Measurements from ENCODE around the gene PRDM12.
A peak's percentile ranks its signal among the peaks of the same experiment; 100 is the strongest.

Gene PRDM12

GRCh38 chr9:130664251-130665028 lies at the start of gene PRDM12:
TSS of gene PRDM12 (plus strand) at chr9:130664594. CDS start at chr9:130664654, 60 bp downstream.
- DNase-seq, result no peak

- DNase-seq, result no peak
These were observed 47.9 kb upstream of the PRDM12 start for GRCh38 chr9:130616451-130616850.

GRCh38 chr9:130623466-130623865 lies 40.9 kb upstream of the PRDM12 start:
- no peak for DNase-seq

DNA sequence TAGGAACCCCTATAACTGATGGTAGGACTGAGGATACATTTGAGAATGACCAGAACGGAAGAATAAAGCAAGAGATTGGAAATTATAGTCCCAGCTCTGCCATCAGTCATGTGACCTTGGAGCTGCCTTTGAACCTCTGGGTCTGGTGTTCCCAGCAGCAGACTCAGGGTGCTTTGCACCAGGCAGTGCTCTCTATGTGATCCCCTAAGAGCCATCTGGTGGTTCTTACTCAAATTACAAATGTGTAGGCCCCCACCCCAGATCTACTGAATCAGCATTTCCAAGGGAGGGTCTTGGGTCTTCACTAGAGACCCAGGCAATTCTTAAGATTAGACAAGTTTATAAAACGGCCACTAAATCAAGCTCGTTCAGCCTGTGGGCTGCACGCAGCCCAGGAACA lies 40.2 kb upstream of the PRDM12 start:
- DNase-seq, result no peak

DNA sequence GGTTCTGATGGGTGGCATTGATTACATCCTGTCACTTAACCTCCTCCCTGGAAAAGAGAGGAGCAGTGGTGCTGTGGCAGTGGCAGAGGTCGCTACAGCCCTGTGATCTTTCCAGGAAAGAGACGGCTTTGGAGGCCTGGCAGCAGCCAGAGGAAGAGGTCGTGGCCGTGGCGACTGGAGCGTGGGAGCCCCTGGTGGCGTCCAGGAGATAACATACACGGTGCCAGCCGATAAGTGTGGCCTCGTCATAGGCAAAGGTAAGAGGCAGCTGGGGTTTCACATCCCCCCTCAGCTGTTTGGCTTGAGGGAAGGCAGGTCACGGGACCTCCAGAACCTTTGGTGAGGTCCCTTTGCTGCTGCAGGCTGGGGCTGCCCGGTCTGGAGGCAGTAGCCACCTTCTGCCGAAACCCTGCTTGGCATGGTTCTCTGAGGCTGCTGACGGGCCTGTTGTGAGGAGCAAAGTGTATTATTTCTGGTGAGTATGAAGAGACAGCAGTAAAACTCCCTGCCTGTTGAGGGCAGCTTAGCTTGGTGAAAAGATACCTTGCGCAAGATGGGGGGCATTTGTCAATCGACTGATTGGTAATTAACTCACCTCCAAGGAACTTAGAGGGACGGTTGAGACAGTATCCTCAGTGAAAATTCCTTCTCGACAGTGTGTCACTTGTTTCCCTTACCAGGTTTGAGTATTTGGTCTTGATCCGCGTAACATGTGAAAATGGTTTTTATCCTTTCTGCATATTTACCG lies 38.0 kb upstream of the PRDM12 start:
- DNase-seq, result no peak

- DNase-seq, result peak; percentile 13
These were observed 37.3 kb upstream of the PRDM12 start for GRCh38 chr9:130627051-130627450.

DNA sequence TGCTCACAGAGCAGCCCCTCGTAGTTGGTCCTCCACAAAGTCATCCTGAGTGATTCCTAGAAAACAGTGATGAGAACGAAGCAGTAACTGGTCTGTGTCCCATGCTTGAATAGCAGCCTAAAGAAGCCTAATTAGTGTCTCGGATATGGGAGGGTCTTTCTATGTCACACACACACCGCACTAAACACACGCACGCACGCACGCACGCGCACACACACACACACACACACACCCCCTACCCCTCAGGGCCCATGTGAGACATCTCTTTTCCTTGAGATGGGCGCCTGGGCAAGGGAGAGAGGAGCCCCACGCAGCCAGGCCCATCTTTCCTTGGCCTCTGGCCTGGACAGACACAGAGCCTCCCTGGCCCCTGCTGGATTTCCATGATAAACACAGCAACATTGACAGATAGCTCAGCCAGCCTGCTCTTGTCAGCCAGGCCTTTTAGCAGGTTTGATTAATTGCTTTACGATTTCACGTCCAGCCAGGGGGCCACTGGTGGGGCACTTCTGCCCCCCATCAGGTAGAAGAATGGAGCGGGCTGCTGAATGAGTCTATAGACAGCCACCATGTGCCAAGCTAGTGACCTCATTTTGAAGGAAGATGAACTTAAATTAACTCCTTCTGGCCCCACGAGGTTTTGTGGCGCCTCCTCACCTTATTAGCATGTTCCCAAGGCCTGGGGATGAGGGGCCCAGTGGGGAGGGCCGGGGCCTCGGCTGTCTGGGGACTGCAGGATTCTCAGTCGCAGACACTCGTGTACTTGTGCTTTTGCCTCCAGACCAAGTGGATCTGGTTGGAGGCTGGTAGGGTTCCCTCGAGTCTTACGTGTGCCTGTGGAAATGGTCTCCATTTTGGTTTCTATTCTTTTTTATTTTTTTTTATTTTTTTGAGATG lies 36.2 kb upstream of the PRDM12 start:
- DNase-seq, result no peak

GRCh38 chr9:130629443-130630070 lies 34.8 kb upstream of the PRDM12 start:
- peak; percentile 23 for DNase-seq

DNA sequence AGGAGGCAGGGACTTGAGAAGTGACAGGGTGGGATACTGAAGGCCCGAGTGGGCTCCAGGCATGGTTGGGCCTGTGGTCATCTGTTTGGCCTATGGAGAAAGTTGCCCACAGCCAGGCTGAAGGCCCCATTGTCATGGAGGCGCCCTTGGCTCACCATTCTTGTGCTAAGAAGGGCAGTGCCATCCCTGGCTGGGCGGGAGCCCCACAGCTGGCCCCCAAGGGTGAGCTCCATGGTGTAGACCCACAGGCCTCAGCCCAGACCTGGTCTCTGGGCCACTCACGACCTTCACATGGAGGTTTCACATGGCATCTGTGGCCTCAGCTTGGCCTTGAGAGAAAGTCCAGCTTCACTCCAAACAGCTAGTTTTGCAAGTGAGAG lies 34.3 kb upstream of the PRDM12 start:
- no peak for DNase-seq

DNA sequence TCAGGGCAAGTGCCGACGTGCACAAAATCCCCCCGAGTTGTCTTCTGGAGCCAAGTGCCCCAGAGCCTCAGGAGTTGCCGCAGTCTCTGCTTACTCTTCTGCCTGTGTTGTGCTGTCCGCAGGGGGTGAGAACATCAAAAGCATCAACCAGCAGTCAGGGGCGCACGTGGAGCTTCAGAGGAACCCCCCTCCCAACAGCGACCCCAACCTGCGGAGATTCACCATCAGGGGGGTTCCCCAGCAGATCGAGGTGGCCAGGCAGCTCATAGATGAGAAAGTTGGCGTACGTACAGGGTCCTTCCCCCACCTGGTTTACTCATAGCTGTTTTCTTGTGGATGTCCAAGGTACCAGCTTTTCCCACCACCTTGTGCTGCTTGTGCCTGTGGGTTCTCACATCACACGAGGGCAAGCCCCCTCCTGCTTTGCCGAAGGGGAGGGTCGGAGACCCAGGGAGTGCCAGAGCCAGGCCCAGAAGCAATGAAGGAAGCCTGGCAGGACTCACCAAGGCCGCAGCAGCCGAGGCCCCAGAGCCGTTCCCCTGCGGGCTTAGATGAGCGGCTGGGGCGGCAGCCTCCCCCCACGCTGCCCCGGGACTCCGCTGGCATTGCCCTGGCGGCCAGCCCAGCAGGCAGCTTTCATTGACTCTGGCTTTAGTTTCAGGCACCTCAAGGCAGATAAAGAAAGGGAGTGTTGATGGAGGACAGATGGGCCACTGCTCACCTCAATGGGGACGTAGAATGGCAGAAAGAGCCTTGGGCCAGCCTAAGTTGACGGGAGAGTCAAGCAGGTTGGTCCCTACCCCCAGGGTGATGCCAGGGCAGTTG lies 33.7 kb upstream of the PRDM12 start:
- peak; percentile 5 for DNase-seq

DNA sequence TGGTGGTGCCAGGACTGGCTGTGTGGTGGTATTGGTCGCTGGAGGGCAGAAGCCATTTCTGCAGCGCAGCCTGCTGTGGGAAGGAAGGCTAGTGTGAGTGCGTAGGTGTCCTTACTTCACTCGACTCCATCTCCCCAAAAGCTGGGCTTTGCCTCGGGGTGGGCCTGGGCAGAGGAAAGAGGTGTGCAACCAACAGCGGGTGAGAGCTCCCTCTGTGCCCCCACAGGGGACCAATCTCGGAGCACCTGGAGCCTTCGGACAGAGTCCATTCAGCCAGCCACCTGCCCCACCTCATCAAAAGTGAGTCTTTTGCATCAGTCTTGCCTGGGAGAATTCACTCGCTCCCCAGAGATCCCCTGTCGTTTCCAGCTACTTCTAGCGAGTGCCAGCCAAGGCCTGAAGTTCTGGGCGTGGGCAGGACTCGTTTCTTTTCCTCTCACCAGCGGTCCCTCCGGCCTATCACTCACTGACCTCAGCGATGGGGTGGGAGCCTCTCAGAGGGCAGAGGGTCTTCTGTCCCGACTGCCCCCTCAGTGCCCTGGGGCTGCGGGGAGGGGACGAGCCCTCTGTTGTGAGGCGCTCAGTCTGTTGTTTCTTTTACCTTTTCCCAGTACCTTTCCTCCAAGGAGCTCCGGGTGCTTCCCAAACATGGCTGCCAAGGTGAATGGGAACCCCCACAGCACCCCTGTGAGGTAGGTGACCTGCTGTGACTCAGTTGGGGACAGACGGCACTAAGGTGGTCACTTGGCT lies 32.9 kb upstream of the PRDM12 start:
- no peak for DNase-seq

DNA sequence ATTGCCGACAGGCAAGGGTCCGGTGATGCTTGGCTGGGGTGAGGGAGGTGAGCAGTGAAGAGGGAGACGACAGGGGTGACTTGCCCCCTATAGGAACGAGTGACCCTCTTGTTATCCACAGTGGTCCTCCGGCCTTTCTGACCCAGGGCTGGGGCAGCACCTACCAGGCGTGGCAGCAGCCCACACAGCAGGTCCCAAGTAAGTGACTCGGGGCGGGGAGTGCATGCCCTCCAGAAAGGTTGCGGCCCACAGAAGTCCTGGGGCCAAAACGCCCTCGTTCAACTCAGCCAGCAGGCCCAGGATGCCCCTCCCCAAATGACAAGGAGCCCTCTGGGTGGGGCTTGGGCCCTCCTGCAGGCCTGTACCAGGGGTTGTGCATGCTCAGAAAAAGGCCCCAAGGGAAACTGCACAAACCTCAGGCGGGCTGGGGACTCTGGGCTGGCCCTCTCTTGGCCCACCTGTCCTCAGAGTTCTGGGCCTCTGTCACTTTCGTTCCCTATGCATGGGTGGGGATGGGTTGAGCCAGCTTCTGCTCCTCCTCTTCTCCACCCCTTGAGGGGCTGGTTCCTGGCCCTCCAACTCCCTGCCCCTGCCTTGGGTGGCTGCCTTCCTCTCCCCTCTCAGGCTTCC lies 32.2 kb upstream of the PRDM12 start:
- DNase-seq, result no peak

GRCh38 chr9:130632841-130633240 lies 31.6 kb upstream of the PRDM12 start:
- no peak for DNase-seq

DNA sequence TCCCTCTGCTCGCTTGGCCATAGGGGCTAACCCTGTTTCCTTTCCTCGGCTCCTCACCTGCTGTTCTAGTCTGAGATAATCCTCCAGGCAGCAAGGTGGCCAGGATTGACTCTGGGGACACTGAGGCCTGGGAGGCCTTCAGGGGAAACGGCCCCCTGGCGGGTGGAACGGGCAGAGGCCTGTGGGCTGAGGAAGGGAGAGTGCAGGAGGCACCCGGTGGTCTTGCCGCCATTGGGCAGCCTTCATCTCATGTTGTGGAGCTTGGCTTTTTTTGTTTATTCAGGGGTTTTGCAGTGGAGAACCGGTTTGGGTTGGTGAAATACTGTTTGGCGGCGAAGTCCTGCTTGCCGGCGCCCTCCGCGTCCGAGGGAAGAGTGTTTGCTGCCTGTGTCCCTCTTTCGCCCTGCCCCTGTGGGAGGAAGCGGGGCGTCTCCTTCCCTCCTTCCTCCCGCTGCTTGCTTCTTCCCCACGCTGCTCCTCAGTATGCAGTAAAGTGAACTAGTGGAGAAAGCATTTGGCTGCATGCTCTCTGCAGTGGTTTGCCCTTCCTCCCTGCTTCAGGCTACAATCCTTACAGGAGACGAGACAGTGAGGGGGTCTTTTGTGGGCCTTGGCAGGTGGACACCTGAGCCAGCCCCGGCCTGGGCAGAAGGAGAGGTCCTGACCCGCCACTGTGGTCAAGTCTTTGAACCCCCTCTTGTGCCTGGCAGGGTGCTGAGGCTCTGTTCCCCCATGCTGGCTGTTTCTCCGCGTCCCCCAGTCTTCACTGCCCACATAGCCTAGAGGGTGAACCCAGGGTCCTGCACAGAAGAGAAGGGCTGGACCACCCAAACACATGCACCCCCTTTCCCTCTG lies 30.8 kb upstream of the PRDM12 start:
- DNase-seq, result no peak

GRCh38 chr9:130634191-130634768 lies 30.1 kb upstream of the PRDM12 start:
- no peak for DNase-seq

DNA sequence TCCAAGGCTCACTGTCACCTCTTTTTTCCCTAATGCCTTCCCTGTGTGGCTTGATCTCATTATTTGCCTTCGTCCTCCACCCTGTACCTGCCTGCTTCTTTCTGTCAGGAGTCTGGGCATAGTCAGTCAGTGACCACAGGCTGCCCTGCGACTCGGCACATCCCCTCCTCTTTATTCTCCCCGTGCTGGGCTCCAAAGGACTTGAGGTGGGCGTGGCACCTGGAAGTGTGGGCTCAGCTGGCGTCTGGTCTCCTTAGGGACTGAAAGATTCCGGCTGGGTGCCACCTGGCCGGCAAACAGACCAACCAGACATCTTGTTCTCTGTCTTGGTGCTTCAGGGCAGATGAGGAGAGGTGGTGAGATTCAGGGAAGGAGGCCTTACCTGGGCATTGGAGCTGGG lies 29.6 kb upstream of the PRDM12 start:
- DNase-seq, result no peak

- no peak for DNase-seq
These were observed 29.1 kb upstream of the PRDM12 start for GRCh38 chr9:130635306-130635705.

DNA sequence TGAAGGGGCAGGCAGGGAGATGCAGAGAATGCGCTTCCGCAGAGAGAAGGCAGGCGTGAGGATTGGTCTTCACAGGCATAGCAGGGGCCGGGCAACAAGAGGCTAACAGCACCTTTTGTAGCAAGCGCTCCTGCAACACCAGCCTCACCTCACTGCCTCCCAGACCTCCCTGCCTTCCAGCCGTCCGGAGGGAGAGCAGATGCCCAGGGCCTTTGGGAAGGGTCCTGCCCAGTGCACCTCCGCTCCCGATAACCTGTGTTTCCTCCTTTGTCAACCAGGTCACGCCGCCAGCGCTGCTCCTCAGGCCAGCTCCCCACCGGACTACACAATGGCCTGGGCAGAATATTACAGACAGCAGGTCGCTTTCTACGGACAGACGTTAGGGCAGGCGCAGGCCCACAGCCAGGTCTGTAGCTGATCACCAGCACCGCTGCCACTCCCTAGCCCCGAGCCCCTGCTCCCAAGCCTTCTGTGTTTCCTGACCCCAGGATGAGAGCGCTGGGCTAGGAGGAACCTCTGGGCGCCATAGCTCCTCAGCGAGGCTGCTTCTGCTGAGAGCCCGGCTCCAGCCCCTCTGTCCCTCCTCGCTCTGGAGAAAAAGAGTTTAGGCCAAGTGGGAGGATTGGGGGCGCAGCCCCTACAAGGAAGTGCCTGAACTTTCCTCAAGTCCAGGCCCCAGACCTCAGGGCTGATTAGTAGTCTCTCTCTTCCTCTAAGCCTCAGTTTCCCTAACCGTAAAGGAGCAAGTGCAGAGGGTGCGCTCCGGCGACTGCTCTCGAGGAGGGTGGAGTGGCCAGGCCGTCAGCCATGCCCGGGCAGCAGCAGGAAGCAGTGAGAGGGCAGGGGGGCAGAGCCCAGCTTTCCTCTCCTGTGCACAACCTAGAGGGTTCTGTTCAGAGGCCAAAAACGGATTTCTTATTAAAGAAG lies 28.4 kb upstream of the PRDM12 start:
- DNase-seq, result no peak

Data from midbrain (tissue), 1 donor.